Ishikawa (cell line): ENCODE measurements around the gene COX10.

ENCODE experiments used
- CEBPB ChIP-seq: IDR thresholded peaks from 2 replicates; pipeline ENCODE4 v1.6.1; 2012
- EP300 ChIP-seq: IDR thresholded peaks from 2 replicates; pipeline ENCODE4 v1.6.1; 2012; ENCODE audit warnings: borderline replicate concordance
- FOXM1 ChIP-seq: IDR thresholded peaks from 2 replicates; pipeline ENCODE4 v1.6.1; 2012; ENCODE audit warnings: low read depth, borderline replicate concordance
- MAX ChIP-seq: IDR thresholded peaks from 2 replicates; pipeline ENCODE4 v1.6.1; 2012
- NFIC ChIP-seq: IDR thresholded peaks from 2 replicates; pipeline ENCODE4 v1.6.1; 2012
- RAD21 ChIP-seq: IDR thresholded peaks from 2 replicates; pipeline ENCODE4 v1.6.1; 2012; ENCODE audit warnings: low read depth
- REST ChIP-seq: IDR thresholded peaks from 2 replicates; pipeline ENCODE4 v1.6.1; 2012; ENCODE audit warnings: low read depth, mild to moderate bottlenecking
- TAF1 ChIP-seq: IDR thresholded peaks from 2 replicates; pipeline ENCODE4 v1.6.1; 2012; ENCODE audit warnings: low read depth, mild to moderate bottlenecking
- TCF12 ChIP-seq: IDR thresholded peaks from 2 replicates; pipeline ENCODE4 v1.6.1; 2012; ENCODE audit warnings: low read depth
- YY1 ChIP-seq: IDR thresholded peaks from 2 replicates; pipeline ENCODE4 v1.6.1; 2012; ENCODE audit warnings: low read depth

GRCh38 chr17:14227052-14227451, 157.7 kb downstream of the COX10 start:
- TF ChIP-seq TAF1, result no peak
- TF ChIP-seq EP300, result no peak
- TF ChIP-seq YY1, result no peak
- no peak for TF ChIP-seq RAD21
- TF ChIP-seq TCF12, result no peak
- no peak for TF ChIP-seq MAX
- no peak for TF ChIP-seq REST
- no peak for TF ChIP-seq CEBPB
- no peak for TF ChIP-seq NFIC
- TF ChIP-seq FOXM1, result no peak
